HepG2 (cell line): ENCODE data around the gene SNED1. TPM values are rescaled to one million over a fixed set of nuclear protein-coding genes. Genes with fewer than 3 reads are reported as not detected.

ENCODE experiments used
- CCAR2 ChIP-seq: fragments of 200-400 bp; formaldehyde crosslinking; optimal IDR thresholded peaks from 2 replicates; pipeline ENCODE3; 2018; ENCODE audit warnings: low read depth, mild to moderate bottlenecking, low read length, moderate library complexity
- CCDC6 ChIP-seq: sonication (generic); formaldehyde crosslinking; IDR thresholded peaks from 2 replicates; pipeline ENCODE4 v1.8.1; 2022; ENCODE audit warnings: mild to moderate bottlenecking, missing genetic modification reagents, moderate library complexity
- CENPX ChIP-seq: sonication (generic); formaldehyde crosslinking; IDR thresholded peaks from 2 replicates; pipeline ENCODE4 v1.9.0; 2021; ENCODE audit warnings: mild to moderate bottlenecking, missing genetic modification reagents, moderate library complexity
- ETV5 ChIP-seq: IDR thresholded peaks from 2 replicates; pipeline ENCODE4 v1.6.1; 2018; ENCODE audit warnings: missing biosample characterization, missing genetic modification reagents, inconsistent platforms, borderline replicate concordance
- FIP1L1 ChIP-seq: fragments of 200-400 bp; formaldehyde crosslinking; IDR thresholded peaks from 2 replicates; pipeline ENCODE4 v1.6.1; 2018; ENCODE audit warnings: low read depth, mild to moderate bottlenecking, low read length, moderate library complexity, borderline replicate concordance; ENCODE audit not compliant: insufficient read depth
- HNF4G ChIP-seq, 2 experiments: sonication (generic) in 1 of 2; formaldehyde crosslinking in 1 of 2; IDR thresholded peaks; 2 replicates each; pipeline versions ENCODE4 v1.4.0 to v1.6.1; 2011 to 2020; ENCODE audit warnings: borderline replicate concordance in 2 of 2, low read depth in 2 of 2, mild to moderate bottlenecking in 2 of 2, low read length in 1 of 2, missing genetic modification reagents in 1 of 2, moderate library complexity in 1 of 2
- JARID2 ChIP-seq: sonication (generic); formaldehyde crosslinking; IDR thresholded peaks from 2 replicates; pipeline ENCODE4 v1.8.1; 2023; ENCODE audit warnings: missing genetic modification reagents, inconsistent platforms; ENCODE audit not compliant: insufficient replicate concordance
- KAT8 ChIP-seq: IDR thresholded peaks from 2 replicates; pipeline ENCODE4 v1.6.1; 2016; ENCODE audit warnings: missing genetic modification reagents, missing compliant biosample characterization
- MAZ ChIP-seq, 2 experiments: sonication (generic) in 1 of 2; formaldehyde crosslinking in 1 of 2; IDR thresholded peaks; 2 replicates each; pipeline versions ENCODE4 v1.5.0 to v1.6.1; 2012 to 2020; ENCODE audit warnings: low read depth in 2 of 2, mild to moderate bottlenecking in 2 of 2, borderline replicate concordance in 1 of 2, improper control_type of control experiment in 1 of 2, low read length in 1 of 2, missing genetic modification reagents in 1 of 2, moderate library complexity in 1 of 2
- MEF2D ChIP-seq: sonication (generic); formaldehyde crosslinking; IDR thresholded peaks from 2 replicates; pipeline ENCODE4 v1.5.1; 2020; ENCODE audit warnings: mild to moderate bottlenecking, missing genetic modification reagents
- NFATC3 ChIP-seq: sonication (generic); formaldehyde crosslinking; IDR thresholded peaks from 2 replicates; pipeline ENCODE4 v1.5.1; 2020; ENCODE audit warnings: mild to moderate bottlenecking, missing genetic modification reagents
- RBM39 ChIP-seq: fragments of 200-400 bp; formaldehyde crosslinking; IDR thresholded peaks from one replicate; pipeline ENCODE4 v1.6.1; 2018; ENCODE audit warnings: antibody characterized with exemption, mild to moderate bottlenecking, low read depth, low read length; ENCODE audit not compliant: poor library complexity, severe bottlenecking
- RFXANK ChIP-seq: IDR thresholded peaks from 2 replicates; pipeline ENCODE4 v1.6.1; 2016
- XBP1 ChIP-seq: sonication (generic); formaldehyde crosslinking; IDR thresholded peaks from 2 replicates; pipeline ENCODE4 v1.5.0; 2020; ENCODE audit warnings: missing genetic modification reagents
- ZNF318 ChIP-seq: sonication (generic); formaldehyde crosslinking; IDR thresholded peaks from 2 replicates; pipeline ENCODE4 v1.4.0; 2020; ENCODE audit warnings: mild to moderate bottlenecking, missing genetic modification reagents
- ZNF34 ChIP-seq: sonication (generic); formaldehyde crosslinking; IDR thresholded peaks from 2 replicates; pipeline ENCODE4 v1.4.0; 2020; ENCODE audit warnings: mild to moderate bottlenecking, missing genetic modification reagents, borderline replicate concordance
- ZNF414 ChIP-seq: sonication (generic); formaldehyde crosslinking; IDR thresholded peaks from 2 replicates; pipeline ENCODE4 v1.5.0; 2020; ENCODE audit warnings: missing genetic modification reagents
- ZNF484 ChIP-seq: sonication (generic); formaldehyde crosslinking; IDR thresholded peaks from 2 replicates; pipeline ENCODE4 v1.5.1; 2020; ENCODE audit warnings: mild to moderate bottlenecking, low read depth, missing genetic modification reagents, borderline replicate concordance
- ZNF558 ChIP-seq: sonication (generic); formaldehyde crosslinking; IDR thresholded peaks from 2 replicates; pipeline ENCODE4 v1.9.0; 2022; ENCODE audit warnings: mild to moderate bottlenecking, missing genetic modification reagents, borderline replicate concordance
- polyA plus RNA-seq, 8 experiments: library from polyadenylated mRNA; depleted of rRNA in 3 of 8; stranded (reverse) in 7 of 8; unstranded in 1 of 8; fragments of >200 nt; fragmentation: Illumina TruSeq in 4 of 8; extraction: Trizol in 4 of 8; gene quantifications; 2 replicates each; pipeline versions ENCODE4 v1.2.1 to v1.2.3, GENCODE V29; 2011 to 2016; ENCODE audit warnings: low read depth in 4 of 8, missing spikeins in 1 of 8, mixed read lengths in 1 of 8; ENCODE audit not compliant: insufficient read depth in 1 of 8
- total RNA-seq, 5 experiments: library from RNA; depleted of rRNA; stranded (reverse); fragments of >200 nt; fragmentation: Illumina TruSeq; extraction: Trizol; gene quantifications; 2 replicates each; pipeline ENCODE4 v1.2.3, GENCODE V29; 2016; ENCODE audit warnings: low read depth in 1 of 5

Gene SNED1
- total and polyA plus RNA-seq, 2 of the 13 experiments (the other 11 are each of a cell fraction or from before 2014, with no cell fraction given): 0.15 to 0.65 TPM

DNA sequence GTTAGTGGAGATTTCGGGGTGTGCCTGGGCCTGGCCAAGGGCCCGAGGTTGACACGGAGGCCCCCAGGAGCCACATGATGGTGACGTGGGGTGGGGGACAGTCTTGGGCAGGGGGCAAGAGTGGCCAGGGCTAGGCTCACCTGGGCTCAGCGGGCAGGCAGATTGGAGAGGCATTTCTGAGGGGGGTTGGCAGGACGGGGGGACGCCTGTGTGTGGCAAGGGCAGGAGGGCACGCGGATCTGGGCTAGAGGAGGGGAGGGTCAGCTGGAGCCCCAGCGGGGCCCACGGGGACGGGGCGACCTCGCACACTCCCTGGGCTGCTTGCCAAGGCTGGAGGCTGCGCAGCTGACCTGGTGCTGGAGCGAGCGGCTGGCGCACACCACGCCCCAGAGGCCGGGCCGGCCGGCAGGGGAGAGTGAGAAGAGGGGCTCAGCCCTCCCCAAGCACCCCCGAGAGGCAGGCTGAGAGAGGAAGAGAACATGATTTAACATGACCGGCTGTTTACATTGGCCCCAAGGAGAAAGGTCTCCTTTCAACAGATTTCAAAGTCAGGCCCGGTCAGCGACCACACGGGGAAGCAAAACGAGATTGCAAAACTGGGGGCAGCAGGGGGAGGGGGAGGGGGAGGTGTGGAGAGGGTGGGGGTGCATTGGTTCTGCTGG is 38.0 kb upstream of the SNED1 start (continued):
- peak; percentile 56 for TF ChIP-seq RBM39
- TF ChIP-seq ZNF318 (CRISPR knock-in tag): 0 out of 2 replicates have a peak, but pooled peaks have one; percentile 20
- TF ChIP-seq KAT8: peak; percentile 67
- no peak; the same call in 1 of the 2 replicates for TF ChIP-seq ZNF34 (CRISPR knock-in tag)
- peak; percentile 88 for TF ChIP-seq ETV5
- no peak for TF ChIP-seq JARID2 (CRISPR knock-in tag)
- TF ChIP-seq MAZ (IDR thresholded peaks at IDR 0.05; ENCODE audit: borderline replicate concordance, low read depth, low read length): peak; percentile 70; the same call in 1 of the 2 replicates
- peak; percentile 92 for TF ChIP-seq MAZ (CRISPR knock-in tag; IDR thresholded peaks at IDR 0.05; ENCODE audit: low read depth)
- TF ChIP-seq ZNF484: 0 out of 2 replicates have a peak, but pooled peaks have one; percentile 22
- peak; percentile 95 for TF ChIP-seq ZNF414 (CRISPR knock-in tag)
- TF ChIP-seq CENPX (CRISPR knock-in tag): no peak
- peak; percentile 88; the same call in 1 of the 2 replicates for TF ChIP-seq HNF4G (IDR thresholded peaks at IDR 0.05; ENCODE audit: borderline replicate concordance, low read depth, low read length)
- peak; percentile 70; the same call in 1 of the 2 replicates for TF ChIP-seq HNF4G (CRISPR knock-in tag; IDR thresholded peaks at IDR 0.05; ENCODE audit: borderline replicate concordance, low read depth)
- peak; percentile 91; the same call in 1 of the 2 replicates for TF ChIP-seq ZNF558
- no peak; the same call in 1 of the 2 replicates for TF ChIP-seq MEF2D
- TF ChIP-seq NFATC3 (CRISPR knock-in tag): no peak
- TF ChIP-seq RFXANK (CRISPR knock-in tag): no peak
- TF ChIP-seq XBP1 (CRISPR knock-in tag): no peak
- no peak for TF ChIP-seq FIP1L1
- TF ChIP-seq CCDC6 (CRISPR knock-in tag): peak; percentile 69; the same call in 1 of the 2 replicates
- TF ChIP-seq CCAR2: no peak
